GM19372 (cell line): ENCODE results near the gene CLIC5.

Experiments used
- ATAC-seq: cut with Tn5 transposase; IDR thresholded peaks from one replicate; pipeline ENCODE4 v1.9.1; 2021; ENCODE audit warnings: mild to moderate bottlenecking, low read depth, moderate library complexity; ENCODE audit not compliant: unreplicated experiment

Gene CLIC5

GRCh38 chr6:45966797-45967196, 48.9 kb downstream of the CLIC5 start:
- no peak for ATAC-seq

- no peak for ATAC-seq
These were observed 49.3 kb downstream of the CLIC5 start for GRCh38 chr6:45966340-45966739.

- no peak for ATAC-seq
These were observed 49.9 kb downstream of the CLIC5 start for GRCh38 chr6:45965792-45966191.

- no peak for ATAC-seq
These were observed 50.7 kb downstream of the CLIC5 start for GRCh38 chr6:45965007-45965406.

GRCh38 chr6:45964300-45964699, 51.4 kb downstream of the CLIC5 start:
- ATAC-seq = no peak

GRCh38 chr6:45963896-45964295, 51.8 kb downstream of the CLIC5 start:
- ATAC-seq = no peak

GRCh38 chr6:45961125-45961524, 54.5 kb downstream of the CLIC5 start:
- no peak for ATAC-seq

- ATAC-seq = no peak
These were observed 56.0 kb downstream of the CLIC5 start for GRCh38 chr6:45959534-45960145.

- ATAC-seq = no peak
These were observed 59.0 kb downstream of the CLIC5 start for GRCh38 chr6:45956663-45957062.

- no peak for ATAC-seq
These were observed 59.5 kb downstream of the CLIC5 start for GRCh38 chr6:45956176-45956575.

- no peak for ATAC-seq
These were observed 60.1 kb downstream of the CLIC5 start for GRCh38 chr6:45955597-45955996.

GRCh38 chr6:45952546-45952945, 63.1 kb downstream of the CLIC5 start:
- no peak for ATAC-seq

- ATAC-seq = no peak
These were observed 63.5 kb downstream of the CLIC5 start for GRCh38 chr6:45952168-45952529.

- ATAC-seq = no peak
These were observed 64.1 kb downstream of the CLIC5 start for GRCh38 chr6:45951321-45952167.

- no peak for ATAC-seq
These were observed 66.4 kb downstream of the CLIC5 start for GRCh38 chr6:45949256-45949655.

- no peak for ATAC-seq
These were observed 67.9 kb downstream of the CLIC5 start for GRCh38 chr6:45947807-45948206.

GRCh38 chr6:45946887-45947286, 68.8 kb downstream of the CLIC5 start:
- ATAC-seq = no peak

GRCh38 chr6:45946352-45946751, 69.3 kb downstream of the CLIC5 start:
- no peak for ATAC-seq

- ATAC-seq = no peak
These were observed 72.7 kb downstream of the CLIC5 start for GRCh38 chr6:45942953-45943352.

GRCh38 chr6:45933855-45934254, 81.8 kb downstream of the CLIC5 start:
- ATAC-seq = no peak

- no peak for ATAC-seq
These were observed 84.4 kb downstream of the CLIC5 start for GRCh38 chr6:45931232-45931631.

- ATAC-seq = no peak
These were observed 85.1 kb downstream of the CLIC5 start for GRCh38 chr6:45930420-45931040.
